Eye (tissue), 1 donor: ENCODE results near the gene WDR91.
A peak's percentile ranks its signal among the peaks of the same experiment; 100 is the strongest.

ENCODE experiments used
- DNase-seq: peaks from one replicate; pipeline ENCODE4 v3.0.0-alpha.2; 2015

The WDR91 gene

GRCh38 chr7:135158874-135159273 is 52.5 kb downstream of the WDR91 start:
- DNase-seq = no peak

- DNase-seq = no peak
Measured at GRCh38 chr7:135158141-135158655, 53.1 kb downstream of the WDR91 start.

- no peak for DNase-seq
Measured at GRCh38 chr7:135156290-135156689, 55.0 kb downstream of the WDR91 start.

GRCh38 chr7:135154734-135155133 is 56.6 kb downstream of the WDR91 start:
- no peak for DNase-seq

GRCh38 chr7:135152442-135152841 is 58.9 kb downstream of the WDR91 start:
- no peak for DNase-seq

GRCh38 chr7:135151533-135151932 is 59.8 kb downstream of the WDR91 start:
- DNase-seq = no peak

GRCh38 chr7:135151132-135151531 is 60.2 kb downstream of the WDR91 start:
- no peak for DNase-seq

- no peak for DNase-seq
Measured at GRCh38 chr7:135150072-135150782, 61.1 kb downstream of the WDR91 start.

GRCh38 chr7:135147899-135148721 is 63.2 kb downstream of the WDR91 start, which contains the start of gene TMEM140:
TMEM140 (plus strand) TSS chr7:135148072; CDS start chr7:135164442, 16,370 bp downstream.
- no peak for DNase-seq

- DNase-seq = no peak
Measured at GRCh38 chr7:135147341-135147898, 63.9 kb downstream of the WDR91 start.

GRCh38 chr7:135143885-135144668 is 67.2 kb downstream of the WDR91 start:
- DNase-seq = peak; percentile 22
